ENCODE measurements around the gene NBPF4.
A peak's percentile ranks its signal among the peaks of the same experiment; 100 is the strongest.
"Not testable (repeated sequence)": the region's sequence is repeated elsewhere in the genome, so short reads cannot be mapped to it uniquely, and the experiment has no call there.

Gene NBPF4

DNA sequence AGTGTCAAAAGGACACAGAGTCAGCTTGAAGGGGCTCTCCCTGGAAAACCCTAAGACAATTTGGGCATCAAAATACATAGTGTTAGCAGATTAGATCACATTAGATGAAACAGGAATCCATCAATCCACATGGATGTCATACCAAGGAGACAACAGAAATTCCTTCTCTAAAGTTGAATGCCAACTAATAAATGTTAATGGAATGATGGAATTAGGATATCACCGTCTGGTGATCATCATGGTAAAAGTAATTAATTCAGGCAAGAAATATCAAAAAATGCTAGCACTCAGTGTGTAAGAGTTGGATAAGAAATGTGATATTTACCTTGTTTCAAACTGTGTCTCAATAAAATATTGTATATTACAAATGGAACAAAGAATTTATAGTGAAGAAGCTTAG is 32.9 kb downstream of the NBPF4 start:
- DNase-seq (ENCODE audit: low read depth in 1 of 2, low spot score in 1 of 2), result no peak

DNA sequence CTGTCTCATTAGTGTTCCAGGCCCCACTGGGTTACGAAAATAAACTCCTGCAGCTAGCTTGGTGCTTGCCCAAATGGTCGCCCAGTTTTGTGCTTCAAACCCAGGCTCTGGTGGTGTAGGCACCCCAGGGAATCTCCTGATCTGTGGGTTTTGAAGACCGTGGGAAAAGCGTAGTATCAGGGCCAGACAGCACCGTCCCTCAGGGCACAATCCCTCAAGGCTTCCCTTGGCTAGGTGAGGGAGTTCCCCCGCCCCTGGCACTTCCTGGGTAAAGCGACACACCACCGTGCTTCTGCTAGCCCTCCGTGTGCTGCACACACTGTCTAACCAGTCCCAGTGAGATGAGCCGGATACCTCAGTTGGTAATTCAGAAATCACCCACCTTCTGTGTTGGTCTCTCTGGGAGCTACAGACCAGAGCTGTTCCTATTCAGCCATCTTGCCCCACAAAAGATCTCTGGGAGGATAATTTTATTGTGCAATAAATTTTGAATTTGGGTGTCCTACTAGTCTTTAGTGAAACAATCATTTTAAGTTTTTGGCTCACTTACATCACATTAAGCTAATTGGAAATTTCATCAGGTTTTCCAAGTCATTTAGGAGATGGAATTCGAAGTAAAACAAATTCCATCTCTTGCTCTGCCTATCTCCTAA is 34.3 kb downstream of the NBPF4 start:
- DNase-seq (ENCODE audit: low read depth in 1 of 2, low spot score in 1 of 2), result no peak

DNA sequence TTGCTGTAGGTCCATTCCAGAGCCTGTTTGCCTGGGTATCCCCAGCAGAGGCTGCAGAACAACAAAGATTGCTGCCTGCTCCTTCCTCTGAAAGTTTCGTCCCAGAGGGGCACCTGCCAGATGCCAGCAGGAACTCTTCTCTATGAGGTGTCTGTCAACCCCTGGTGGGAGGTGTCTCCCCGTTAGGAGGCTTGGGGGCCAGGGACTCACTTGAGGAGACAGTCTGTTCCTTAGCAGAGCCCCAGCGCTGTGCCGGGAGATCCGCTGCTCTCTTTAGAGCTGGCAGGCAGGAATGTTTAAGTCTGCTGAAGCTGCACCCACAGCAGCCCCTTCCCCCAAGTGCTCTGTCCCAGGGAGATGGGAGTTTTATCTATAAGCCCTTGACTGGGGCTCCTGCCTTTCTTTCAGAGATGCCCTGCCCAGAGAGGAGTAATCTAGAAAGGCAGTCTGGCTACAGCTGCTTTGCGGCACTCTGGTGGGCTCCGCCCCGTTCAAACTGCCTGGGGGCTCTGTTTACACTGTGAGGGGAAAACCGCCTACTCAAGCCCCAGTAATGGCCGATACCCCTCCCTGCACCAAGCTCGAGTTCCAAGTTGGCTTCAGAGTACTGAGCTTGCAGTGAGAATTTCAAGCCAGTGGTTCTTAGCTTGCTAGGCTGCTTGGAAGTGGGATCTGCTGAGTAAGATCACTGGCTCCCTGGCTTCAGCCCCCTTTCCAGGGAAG is 35.0 kb downstream of the NBPF4 start:
- DNase-seq (ENCODE audit: low read depth in 1 of 2, low spot score in 1 of 2), result no peak

DNA sequence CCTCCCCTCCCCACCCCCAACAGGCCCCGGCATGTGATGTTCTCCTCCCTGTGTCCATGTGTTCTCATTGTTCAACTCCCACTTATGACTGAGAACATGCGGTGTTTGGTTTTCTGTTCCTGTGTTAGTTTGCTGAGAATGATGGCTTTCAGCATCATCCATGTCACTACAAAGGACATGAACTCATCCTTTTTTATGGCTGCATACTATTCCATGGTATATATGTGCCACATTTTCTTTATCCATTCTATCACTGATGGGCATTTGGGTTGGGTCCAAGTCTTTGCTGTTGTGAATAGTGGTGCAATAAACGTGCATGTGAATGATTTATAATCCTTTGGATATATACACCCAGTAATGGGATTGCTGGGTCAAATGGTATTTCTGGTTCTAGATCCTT is 40.3 kb downstream of the NBPF4 start:
- DNase-seq (ENCODE audit: low read depth in 1 of 2, low spot score in 1 of 2), result not testable (repeated sequence)

DNA sequence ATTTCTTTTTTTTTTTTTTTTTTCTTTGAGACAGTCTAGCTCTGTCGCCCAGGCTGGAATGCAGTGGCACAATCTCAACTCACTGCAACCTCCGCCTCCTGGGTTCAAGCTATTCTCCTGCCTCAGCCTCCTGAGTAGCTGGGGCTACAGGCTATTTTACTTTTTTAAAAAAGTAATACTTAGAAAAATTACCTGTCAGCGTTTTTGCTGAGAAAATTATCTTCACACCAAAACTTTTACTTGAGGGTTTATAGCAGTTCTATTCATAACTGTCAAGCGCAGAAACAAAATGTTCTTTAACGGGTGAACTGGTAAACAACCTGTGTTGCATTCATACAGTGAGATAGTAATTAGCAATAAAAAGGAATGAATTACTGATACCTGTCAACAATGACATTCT is 42.2 kb downstream of the NBPF4 start:
- no peak for DNase-seq (ENCODE audit: low read depth in 1 of 2, low spot score in 1 of 2)

DNA sequence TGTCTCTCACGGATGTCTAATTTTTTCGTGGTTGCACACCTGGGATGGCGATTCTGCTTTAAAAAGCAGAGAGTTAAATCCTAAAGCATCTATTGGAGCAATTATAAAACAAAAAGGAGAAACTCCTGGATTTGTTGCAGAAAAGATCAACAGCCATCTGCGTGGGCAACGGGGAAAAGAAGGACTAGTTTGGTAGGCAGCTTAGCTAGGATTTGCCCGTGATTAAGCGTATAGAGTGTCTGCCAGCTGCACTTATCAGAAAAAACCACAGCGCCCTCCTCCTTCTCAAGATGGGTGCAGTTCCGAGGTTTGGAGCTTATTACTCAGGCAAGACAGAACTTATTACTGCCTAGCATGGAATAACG is 43.2 kb downstream of the NBPF4 start:
- DNase-seq (ENCODE audit: low read depth in 1 of 2, low spot score in 1 of 2), result no peak

DNA sequence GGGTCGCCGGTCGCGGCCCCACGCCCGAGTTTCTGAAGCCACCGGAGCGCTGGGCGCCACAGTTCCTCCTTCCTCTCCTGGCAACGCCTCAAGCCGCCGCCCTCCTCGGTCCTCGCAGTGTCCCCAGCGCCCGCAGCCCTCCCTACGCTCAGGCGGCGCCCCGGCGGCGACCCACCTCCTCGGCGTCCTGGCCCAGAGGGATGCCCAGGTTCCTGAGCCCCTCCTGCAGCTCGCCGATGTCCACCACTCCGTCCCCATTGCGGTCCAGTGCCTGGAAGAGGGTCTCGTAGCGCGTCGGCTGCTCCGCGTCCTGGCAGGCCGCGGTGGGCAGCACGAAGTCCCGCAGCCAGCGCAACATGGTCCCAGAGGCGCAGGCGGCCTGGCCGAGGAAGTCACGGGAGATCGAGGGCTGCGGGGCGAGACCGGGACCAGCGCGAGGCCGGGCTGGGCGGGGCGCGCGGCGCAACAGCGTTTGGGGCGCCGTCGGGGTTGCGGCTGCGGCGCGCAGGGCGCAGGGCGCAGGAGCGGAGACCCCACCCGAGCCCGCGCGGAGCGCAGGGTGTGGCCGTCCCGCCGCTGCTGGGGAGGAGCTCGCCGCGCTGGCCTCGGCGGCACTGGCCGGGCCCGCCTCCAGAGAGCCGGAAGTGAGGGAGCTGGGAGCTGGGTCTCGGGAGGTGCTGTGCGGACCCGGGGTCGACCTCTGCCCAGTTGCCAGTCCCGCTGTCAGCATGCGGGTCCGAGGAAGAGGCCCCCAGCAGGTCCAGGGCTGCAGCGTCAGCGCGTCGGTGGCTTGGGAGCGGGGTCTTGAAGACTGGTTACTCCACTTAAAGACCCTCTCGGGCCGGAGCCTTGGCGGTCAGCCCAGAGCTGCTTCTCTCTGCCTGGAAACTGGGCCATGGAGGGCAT is 43.8 kb downstream of the NBPF4 start, which contains the start of gene SLC25A24:
Gene SLC25A24, minus strand, starts transcription at position 563 of the 906 bp plus-strand sequence. Its CDS starts 205 bp downstream, at position 358.
- peak; percentile 50 to 52 for DNase-seq (ENCODE audit: low read depth in 1 of 2, low spot score in 1 of 2)

DNA sequence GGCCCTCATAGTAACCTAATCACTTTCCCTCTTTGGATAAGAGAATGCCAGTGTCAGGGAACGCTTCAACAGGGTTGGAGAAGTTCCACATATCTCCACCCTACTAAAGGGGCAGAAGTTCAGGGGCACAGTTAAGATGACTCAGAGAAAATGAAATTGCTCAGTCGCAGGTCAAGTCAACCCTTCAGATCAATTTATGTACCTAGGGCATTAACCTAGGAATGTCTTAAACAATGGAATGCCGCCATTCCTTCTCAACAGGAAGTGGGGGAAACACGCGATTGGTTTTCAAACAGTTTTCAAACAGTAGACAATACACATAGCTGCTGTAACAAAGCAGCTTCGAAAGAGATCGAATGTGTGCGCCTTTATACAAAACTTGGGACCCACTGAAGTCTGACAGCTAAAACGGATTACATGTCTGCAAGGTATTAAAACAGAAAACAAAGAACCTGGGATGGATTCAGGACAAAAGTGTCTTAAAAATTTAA is 44.6 kb downstream of the NBPF4 start:
- DNase-seq (ENCODE audit: low read depth in 1 of 2, low spot score in 1 of 2), result no peak

DNA sequence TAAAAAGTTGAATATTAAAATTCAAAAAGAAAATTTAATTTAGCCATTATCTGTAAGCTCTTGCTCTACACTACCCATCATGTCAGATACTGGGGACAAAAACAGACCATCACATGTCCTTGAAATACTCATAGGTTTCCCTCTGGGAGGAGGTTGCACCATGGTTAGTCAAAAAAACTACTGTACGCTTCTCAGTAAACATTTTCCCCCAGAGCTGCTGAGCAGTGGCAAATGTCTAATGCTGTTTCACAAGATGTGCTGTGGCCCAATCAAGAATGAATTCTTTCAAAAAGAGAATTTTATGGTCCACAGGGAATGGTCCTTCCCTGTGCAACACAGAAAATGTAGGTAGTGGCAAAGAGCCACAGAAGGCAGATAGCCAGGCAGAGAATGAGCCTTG is 49.8 kb downstream of the NBPF4 start:
- no peak for DNase-seq (ENCODE audit: low read depth in 1 of 2, low spot score in 1 of 2)

DNA sequence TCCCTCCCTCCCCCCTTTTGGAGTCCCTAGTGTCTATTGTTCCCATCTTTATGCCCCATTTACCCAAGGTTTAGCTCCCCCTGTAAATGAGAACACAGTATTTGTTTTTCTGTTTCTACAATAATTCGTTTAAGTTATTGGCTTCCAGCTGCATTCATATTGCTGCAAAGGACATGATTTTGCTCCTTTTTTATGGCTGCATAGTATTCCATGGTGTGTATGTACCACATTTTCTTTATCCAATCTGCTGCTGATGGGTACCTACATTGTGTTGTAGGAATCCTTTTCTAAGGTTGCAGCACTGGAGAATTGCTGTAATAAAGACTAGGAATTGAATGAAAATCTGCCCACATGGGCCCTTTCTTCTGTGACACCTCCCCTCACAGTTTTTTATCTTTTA is 50.5 kb downstream of the NBPF4 start:
- no peak for DNase-seq (ENCODE audit: low read depth in 1 of 2, low spot score in 1 of 2)

DNA sequence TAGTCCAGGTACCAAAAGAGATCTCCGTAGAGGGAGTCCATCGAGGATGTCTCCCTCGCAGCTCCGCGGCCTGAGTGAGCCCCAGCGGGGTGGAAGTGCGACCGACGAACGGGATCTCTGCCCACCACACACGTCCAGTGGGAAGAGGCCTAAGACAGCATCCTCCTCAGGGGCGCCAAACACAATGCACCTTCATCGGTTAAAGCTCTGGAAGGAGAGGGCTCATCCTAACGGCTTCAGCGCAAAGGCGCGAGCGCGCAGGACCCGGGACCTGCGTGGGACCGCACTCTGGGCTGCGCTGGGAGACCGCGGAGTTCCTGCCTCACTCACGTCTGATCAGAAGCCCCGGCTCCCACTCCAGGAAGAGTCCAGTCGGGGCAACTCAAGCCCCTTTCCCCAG is 51.3 kb downstream of the NBPF4 start:
- DNase-seq (ENCODE audit: low read depth in 1 of 2, low spot score in 1 of 2), result no peak

DNA sequence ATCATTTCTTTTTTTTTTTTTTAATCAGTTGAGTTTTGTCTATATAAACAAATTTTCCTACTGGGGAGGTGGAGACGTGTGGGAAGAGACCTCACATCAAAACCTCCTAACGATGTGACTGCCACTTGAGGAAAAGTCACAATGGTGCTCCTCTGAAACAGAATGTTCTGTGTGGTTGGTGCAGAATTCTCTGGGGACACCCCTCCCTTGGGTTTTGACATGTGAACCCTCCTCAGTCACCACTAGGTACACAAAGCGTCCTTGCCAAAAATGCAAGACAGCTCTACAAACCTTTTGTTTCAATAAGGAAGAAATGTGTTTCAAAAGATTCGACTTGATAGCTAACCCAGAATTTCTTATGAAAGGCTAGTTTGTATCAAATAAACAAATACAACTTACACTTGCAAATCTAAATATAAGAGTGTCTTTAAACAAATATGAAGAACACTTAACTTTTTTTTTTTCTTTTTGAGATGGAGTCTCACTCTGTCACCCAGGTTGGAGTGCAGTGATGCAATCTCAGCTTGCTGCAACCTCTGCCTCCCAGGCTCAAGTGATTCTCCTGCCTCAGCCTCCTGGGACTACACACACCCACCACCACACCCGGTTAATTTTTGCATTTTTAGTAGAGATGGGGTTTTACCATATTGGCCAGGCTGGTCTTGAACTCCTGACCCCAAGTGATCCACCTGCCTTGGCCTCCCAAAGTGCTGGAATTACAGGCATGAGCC is 53.0 kb downstream of the NBPF4 start:
- no peak for DNase-seq (ENCODE audit: low read depth in 1 of 2, low spot score in 1 of 2)

DNA sequence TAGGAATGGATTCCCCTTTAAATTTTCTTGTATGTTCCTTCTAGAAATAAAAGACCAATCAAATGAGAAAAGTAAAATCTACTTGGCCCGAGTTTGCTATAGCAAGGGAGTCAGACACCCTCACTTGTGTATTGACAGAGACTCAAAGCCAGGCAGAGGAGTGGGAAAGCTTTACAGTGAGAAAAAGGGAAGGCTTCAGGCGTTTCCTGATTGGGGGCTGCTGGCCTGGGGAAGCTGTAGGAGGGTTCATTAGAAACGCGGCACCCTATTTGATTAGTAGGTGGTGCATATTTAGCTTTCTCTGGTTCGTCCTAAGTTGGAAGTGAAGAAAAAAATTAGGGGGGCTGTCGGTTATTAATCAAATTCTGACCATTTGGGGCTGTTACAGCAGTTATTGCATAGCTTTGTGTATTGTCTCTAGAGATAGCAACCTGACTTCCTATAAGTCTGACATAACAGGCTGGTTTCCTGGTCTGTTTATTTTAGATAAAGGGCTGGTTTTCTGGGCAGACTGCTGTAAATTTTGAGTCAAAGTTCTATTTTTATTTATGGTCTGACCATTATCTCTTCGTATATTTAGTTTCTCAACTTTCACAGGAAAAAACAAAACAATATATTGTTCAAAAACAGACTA is 53.8 kb downstream of the NBPF4 start:
- no peak for DNase-seq (ENCODE audit: low read depth in 1 of 2, low spot score in 1 of 2)

DNA sequence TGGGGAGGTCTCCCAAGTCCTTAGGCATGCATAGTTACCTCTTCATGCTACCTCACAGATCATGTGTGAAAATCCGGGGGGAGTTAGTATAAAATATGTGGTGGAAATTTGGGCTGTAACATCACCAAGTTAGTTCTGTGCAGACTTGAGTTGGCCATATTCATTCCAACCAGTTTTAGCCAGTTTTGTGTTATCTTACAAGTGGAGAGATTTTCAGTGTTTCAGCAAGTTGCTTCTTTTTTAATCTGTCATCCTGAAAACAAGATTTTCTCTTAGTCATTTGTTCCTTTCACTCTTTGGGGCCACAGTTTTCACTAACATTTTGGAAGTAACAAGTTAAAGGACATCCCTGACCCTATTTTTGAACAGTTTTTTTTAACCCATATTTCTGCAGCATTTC is 55.1 kb downstream of the NBPF4 start:
- DNase-seq (ENCODE audit: low read depth in 1 of 2, low spot score in 1 of 2), result no peak

DNA sequence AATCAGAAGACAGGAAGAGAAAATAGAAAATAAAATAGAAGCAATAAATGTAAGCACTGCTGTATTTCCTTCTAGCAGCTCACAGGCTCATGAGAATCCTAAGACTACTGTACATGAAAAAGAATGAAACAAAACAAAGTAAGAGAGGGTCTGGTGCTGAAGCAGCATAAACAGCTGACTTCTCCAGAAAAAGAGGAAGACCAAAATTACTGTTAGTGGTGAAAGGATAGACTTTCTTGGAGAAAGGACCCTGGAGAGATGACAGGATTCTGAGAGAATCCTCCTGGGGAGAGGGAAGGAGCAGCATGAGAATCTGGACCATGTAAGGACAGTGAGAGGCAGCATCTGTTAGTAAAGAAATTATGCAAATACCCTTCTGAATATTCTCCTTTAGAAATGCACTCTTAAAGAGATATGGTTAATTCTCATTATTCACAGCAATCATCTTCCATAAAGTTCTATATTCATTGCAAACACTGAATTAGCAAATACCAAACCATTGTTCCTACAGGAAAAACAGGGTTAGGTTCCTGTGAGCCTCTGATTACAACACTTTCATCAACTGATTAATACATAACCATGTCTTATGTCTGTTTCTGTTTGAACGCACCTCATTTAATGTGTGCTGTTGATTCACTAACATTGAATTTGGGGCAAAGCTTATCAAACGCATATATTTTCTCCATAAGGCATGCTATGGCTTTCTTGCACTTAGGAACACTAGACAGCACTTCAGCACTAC is 60.7 kb downstream of the NBPF4 start:
- no peak for DNase-seq (ENCODE audit: low read depth in 1 of 2, low spot score in 1 of 2)

DNA sequence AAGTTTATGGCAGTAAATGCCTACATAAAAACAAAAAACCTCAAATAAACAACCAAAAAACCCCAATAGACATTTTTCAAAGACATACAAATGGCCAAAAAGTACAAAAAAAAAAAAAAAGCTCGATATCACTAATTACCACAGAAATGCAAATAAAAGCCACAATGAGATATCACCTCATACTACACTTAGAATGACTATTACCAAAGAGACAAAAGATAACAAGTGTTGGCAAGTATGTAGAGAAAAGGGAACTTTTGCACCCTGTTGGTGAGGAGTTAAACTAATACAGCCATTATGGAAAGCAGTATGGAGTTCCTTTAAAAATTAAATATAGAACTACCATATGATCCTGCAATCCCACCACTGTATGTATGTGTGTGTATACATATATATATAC is 64.9 kb downstream of the NBPF4 start:
- no peak for DNase-seq (ENCODE audit: low read depth in 1 of 2, low spot score in 1 of 2)

Measured in stimulated activated CD4-positive, alpha-beta T cell treated with anti-CD3 and anti-CD28 coated beads, Interleukin-15, amount 100 ng/mL, for 1 hour (primary cell).